Measurements from ENCODE around the gene C1QTNF8.

C1QTNF8 gene

GRCh38 chr16:1073262-1073558 is 22.8 kb downstream of the C1QTNF8 start:
- H3K4me3 ChIP-seq (ENCODE audit: control insufficient read depth, low read depth, low read length), result no peak overlapping the region
- no peak for DNase-seq (ENCODE audit: low read depth)
- TF ChIP-seq CTCF (conservative IDR thresholded peaks at IDR 0.05; ENCODE audit: control insufficient read depth, insufficient read depth, low read depth, low read length), result no peak

- DNase-seq (ENCODE audit: low read depth), result no peak
- H3K4me3 ChIP-seq (ENCODE audit: control insufficient read depth, low read depth, low read length), result no peak within 1 kb of the TSS
- TF ChIP-seq CTCF (conservative IDR thresholded peaks at IDR 0.05; ENCODE audit: control insufficient read depth, insufficient read depth, low read depth, low read length), result no peak
These were observed 23.4 kb downstream of the C1QTNF8 start, which contains the start of gene SSTR5 for GRCh38 chr16:1072526-1073261. Gene SSTR5, plus strand, starts transcription at chr16:1072747. Its CDS starts 6,122 bp downstream, at chr16:1078869.

- DNase-seq (ENCODE audit: low read depth), result no peak
- no peak for TF ChIP-seq CTCF (conservative IDR thresholded peaks at IDR 0.05; ENCODE audit: control insufficient read depth, insufficient read depth, low read depth, low read length)
- no peak overlapping the region for H3K4me3 ChIP-seq (ENCODE audit: control insufficient read depth, low read depth, low read length)
These were observed 24.4 kb downstream of the C1QTNF8 start for GRCh38 chr16:1071561-1072225.

GRCh38 chr16:1070864-1071408 is 25.1 kb downstream of the C1QTNF8 start:
- DNase-seq (ENCODE audit: low read depth), result no peak
- TF ChIP-seq CTCF (conservative IDR thresholded peaks at IDR 0.05; ENCODE audit: control insufficient read depth, insufficient read depth, low read depth, low read length), result no peak

GRCh38 chr16:1070084-1070863 is 25.8 kb downstream of the C1QTNF8 start:
- no peak for DNase-seq (ENCODE audit: low read depth)
- H3K4me3 ChIP-seq (ENCODE audit: control insufficient read depth, low read depth, low read length), result no peak overlapping the region
- no peak for TF ChIP-seq CTCF (conservative IDR thresholded peaks at IDR 0.05; ENCODE audit: control insufficient read depth, insufficient read depth, low read depth, low read length)

More at GRCh38 chr16:1070864-1071408, 25.1 kb downstream of the C1QTNF8 start:
- no peak overlapping the region for H3K4me3 ChIP-seq (ENCODE audit: control insufficient read depth, low read depth, low read length)

- no peak for TF ChIP-seq CTCF (conservative IDR thresholded peaks at IDR 0.05; ENCODE audit: control insufficient read depth, insufficient read depth, low read depth, low read length)
- H3K4me3 ChIP-seq (ENCODE audit: control insufficient read depth, low read depth, low read length), result no peak overlapping the region
- no peak for DNase-seq (ENCODE audit: low read depth)
These were observed 26.9 kb downstream of the C1QTNF8 start for GRCh38 chr16:1069154-1069553.

Data from fibroblast of mammary gland (primary cell).